ENCODE data around the gene ZNF275.
"Not testable (repeated sequence)": the region's sequence is repeated elsewhere in the genome, so short reads cannot be mapped to it uniquely, and the experiment has no call there.

Gene ZNF275

GRCh38 chrX:153319295-153320046 is 14.5 kb upstream of the ZNF275 start:
- DNase-seq = no peak

- not testable (repeated sequence) for DNase-seq
Measured at GRCh38 chrX:153320047-153320443, 13.9 kb upstream of the ZNF275 start.

- DNase-seq = no peak
Measured at GRCh38 chrX:153320555-153321184, 13.3 kb upstream of the ZNF275 start.

GRCh38 chrX:153321381-153322124 is 12.4 kb upstream of the ZNF275 start, which contains the start of gene PNMA6F:
TSS of gene PNMA6F (minus strand) at chrX:153321767. CDS start at chrX:153320674, 1,093 bp downstream.
- DNase-seq = no peak

- DNase-seq = no peak
Measured at GRCh38 chrX:153327561-153327960, 6.4 kb upstream of the ZNF275 start.

GRCh38 chrX:153333266-153333665 is 687 bp upstream of the ZNF275 start:
- no peak for DNase-seq

GRCh38 chrX:153334654-153335295 is 822 bp downstream of the ZNF275 start:
- no peak for DNase-seq

- DNase-seq = no peak
Measured at GRCh38 chrX:153336121-153336894, 2.4 kb downstream of the ZNF275 start.

- no peak for DNase-seq
Measured at GRCh38 chrX:153336988-153337387, 3.0 kb downstream of the ZNF275 start.

- no peak for DNase-seq
Measured at GRCh38 chrX:153338836-153339235, 4.9 kb downstream of the ZNF275 start.

- no peak for DNase-seq
Measured at GRCh38 chrX:153339662-153340061, 5.7 kb downstream of the ZNF275 start.

GRCh38 chrX:153340111-153340510 is 6.2 kb downstream of the ZNF275 start:
- no peak for DNase-seq

- DNase-seq = no peak
Measured at GRCh38 chrX:153342762-153343558, 9.0 kb downstream of the ZNF275 start.

- DNase-seq = no peak
Measured at GRCh38 chrX:153343674-153344073, 9.7 kb downstream of the ZNF275 start.

GRCh38 chrX:153347530-153347929 is 13.6 kb downstream of the ZNF275 start:
- DNase-seq = no peak

GRCh38 chrX:153348421-153348820 is 14.5 kb downstream of the ZNF275 start:
- DNase-seq = no peak

- no peak for DNase-seq
Measured at GRCh38 chrX:153349952-153350351, 16.0 kb downstream of the ZNF275 start.

GRCh38 chrX:153351981-153352380 is 18.0 kb downstream of the ZNF275 start:
- DNase-seq = no peak

GRCh38 chrX:153352858-153353257 is 18.9 kb downstream of the ZNF275 start:
- no peak for DNase-seq

- DNase-seq = no peak
Measured at GRCh38 chrX:153353416-153353815, 19.5 kb downstream of the ZNF275 start.

GRCh38 chrX:153357877-153358276 is 23.9 kb downstream of the ZNF275 start:
- DNase-seq = no peak
